Measurements from ENCODE around the gene MS4A7. TPM values are rescaled to one million over a fixed set of nuclear protein-coding genes. Genes with fewer than 3 reads are reported as not detected.

The MS4A7 gene
- total RNA-seq, 1 experiment from 2014 or later, result 0.31 TPM

DNA sequence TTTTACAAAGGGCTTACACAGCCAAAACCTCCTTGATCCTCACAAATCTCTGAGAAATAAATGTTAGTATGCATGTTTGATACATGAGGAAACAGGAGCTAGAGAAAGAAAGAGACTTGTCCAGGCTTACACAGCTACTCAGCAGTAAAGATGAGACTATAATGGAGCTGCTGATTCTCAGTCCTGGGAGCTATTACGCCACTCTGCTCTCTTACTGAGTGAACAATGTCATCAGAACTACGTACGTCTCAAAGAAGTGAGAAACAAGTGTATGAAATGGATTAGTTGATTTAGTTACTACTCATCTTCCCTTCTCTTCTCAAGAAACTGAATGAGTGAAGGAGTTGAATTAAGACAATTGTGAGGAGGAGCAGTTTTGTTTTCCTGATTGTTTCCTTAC lies 39.0 kb upstream of the MS4A7 start:
- POLR2A ChIA-PET, result no interaction called here
- Mint-ChIP-seq H3K27ac (no peak overlapping the region), H3K36me3 (no peaks in the 10 kb centered on the region), H3K4me3 (no peak overlapping the region), H3K27me3 (ENCODE audit: low read depth) (no peaks in the 10 kb centered on the region), H3K9me3 (no peaks in the 10 kb centered on the region), H3K4me1 (peaks cover 26% of the 10 kb centered on the region)
- DNase-seq (ENCODE audit: low spot score), result no peak
- CTCF ChIA-PET, result interaction anchor here (1.1 kb wide), 1 partner anchor 24 kb away, joined by 3 read pairs; no protein-coding TSS in a partner anchor
- no peak for TF ChIP-seq FOXP1 (CRISPR knock-in tag; IDR thresholded peaks at IDR 0.05; ENCODE audit: borderline replicate concordance)
- TF ChIP-seq, protein P1, sequence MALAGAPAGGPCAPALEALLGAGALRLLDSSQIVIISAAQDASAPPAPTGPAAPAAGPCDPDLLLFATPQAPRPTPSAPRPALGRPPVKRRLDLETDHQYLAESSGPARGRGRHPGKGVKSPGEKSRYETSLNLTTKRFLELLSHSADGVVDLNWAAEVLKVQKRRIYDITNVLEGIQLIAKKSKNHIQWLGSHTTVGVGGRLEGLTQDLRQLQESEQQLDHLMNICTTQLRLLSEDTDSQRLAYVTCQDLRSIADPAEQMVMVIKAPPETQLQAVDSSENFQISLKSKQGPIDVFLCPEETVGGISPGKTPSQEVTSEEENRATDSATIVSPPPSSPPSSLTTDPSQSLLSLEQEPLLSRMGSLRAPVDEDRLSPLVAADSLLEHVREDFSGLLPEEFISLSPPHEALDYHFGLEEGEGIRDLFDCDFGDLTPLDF (CRISPR knock-in tag; IDR thresholded peaks at IDR 0.05), result no peak
- TF ChIP-seq ZNF121 (CRISPR knock-in tag; IDR thresholded peaks at IDR 0.05), result no peak
- no peak for ATAC-seq

- Mint-ChIP-seq H3K4me1 (peaks cover 20% of the 10 kb centered on the region), H3K4me3 (no peak overlapping the region), H3K27ac (no peak overlapping the region), H3K27me3 (ENCODE audit: low read depth) (no peaks in the 10 kb centered on the region), H3K36me3 (no peaks in the 10 kb centered on the region), H3K9me3 (no peaks in the 10 kb centered on the region)
- POLR2A ChIA-PET, result no interaction called here
- CTCF ChIA-PET, result interaction anchor here (0.8 to 7.0 kb wide), 12 partner anchors 9 to 413 kb away, joined by 3 to 70 read pairs (median 6); partner anchors contain the start of gene MS4A15
- ATAC-seq, result no peak; the same call in 1 of the 2 replicates
- TF ChIP-seq TEAD4 (CRISPR knock-in tag; IDR thresholded peaks at IDR 0.05), result no peak
- TF ChIP-seq, protein P2, sequence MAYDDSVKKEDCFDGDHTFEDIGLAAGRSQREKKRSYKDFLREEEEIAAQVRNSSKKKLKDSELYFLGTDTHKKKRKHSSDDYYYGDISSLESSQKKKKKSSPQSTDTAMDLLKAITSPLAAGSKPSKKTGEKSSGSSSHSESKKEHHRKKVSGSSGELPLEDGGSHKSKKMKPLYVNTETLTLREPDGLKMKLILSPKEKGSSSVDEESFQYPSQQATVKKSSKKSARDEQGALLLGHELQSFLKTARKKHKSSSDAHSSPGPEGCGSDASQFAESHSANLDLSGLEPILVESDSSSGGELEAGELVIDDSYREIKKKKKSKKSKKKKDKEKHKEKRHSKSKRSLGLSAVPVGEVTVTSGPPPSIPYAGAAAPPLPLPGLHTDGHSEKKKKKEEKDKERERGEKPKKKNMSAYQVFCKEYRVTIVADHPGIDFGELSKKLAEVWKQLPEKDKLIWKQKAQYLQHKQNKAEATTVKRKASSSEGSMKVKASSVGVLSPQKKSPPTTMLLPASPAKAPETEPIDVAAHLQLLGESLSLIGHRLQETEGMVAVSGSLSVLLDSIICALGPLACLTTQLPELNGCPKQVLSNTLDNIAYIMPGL (CRISPR knock-in tag; IDR thresholded peaks at IDR 0.05), result no peak
- TF ChIP-seq, protein P3, sequence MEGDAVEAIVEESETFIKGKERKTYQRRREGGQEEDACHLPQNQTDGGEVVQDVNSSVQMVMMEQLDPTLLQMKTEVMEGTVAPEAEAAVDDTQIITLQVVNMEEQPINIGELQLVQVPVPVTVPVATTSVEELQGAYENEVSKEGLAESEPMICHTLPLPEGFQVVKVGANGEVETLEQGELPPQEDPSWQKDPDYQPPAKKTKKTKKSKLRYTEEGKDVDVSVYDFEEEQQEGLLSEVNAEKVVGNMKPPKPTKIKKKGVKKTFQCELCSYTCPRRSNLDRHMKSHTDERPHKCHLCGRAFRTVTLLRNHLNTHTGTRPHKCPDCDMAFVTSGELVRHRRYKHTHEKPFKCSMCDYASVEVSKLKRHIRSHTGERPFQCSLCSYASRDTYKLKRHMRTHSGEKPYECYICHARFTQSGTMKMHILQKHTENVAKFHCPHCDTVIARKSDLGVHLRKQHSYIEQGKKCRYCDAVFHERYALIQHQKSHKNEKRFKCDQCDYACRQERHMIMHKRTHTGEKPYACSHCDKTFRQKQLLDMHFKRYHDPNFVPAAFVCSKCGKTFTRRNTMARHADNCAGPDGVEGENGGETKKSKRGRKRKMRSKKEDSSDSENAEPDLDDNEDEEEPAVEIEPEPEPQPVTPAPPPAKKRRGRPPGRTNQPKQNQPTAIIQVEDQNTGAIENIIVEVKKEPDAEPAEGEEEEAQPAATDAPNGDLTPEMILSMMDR (IDR thresholded peaks at IDR 0.05), result peak; percentile 58
- no peak for DNase-seq (ENCODE audit: low spot score)
These were observed 35.1 kb upstream of the MS4A7 start for GRCh38 chr11:60343094-60343704.

DNA sequence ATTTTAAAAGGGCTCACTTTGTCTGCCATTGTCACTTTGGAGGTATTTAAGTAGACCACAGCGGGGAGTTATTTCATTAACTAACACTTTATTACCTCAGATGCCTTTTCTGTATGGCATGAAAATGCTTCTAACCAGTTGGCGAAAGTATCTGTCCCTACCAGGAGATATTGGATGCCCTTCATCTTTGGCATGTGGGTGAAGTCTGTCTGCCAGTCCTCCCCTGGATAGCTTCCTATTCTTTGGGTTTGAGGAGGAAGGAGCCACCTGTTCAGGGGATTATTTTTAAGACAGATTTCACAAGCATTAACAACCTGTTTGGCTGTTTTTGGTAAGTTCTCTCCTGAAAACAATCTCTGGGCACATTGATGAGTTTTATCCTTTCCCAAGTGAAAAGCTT lies 34.2 kb upstream of the MS4A7 start:
- H3K4me1 Mint-ChIP-seq, result peaks cover 26% of the 10 kb centered on the region
- POLR2A ChIA-PET, result no interaction called here
- H3K36me3 Mint-ChIP-seq, result no peaks in the 10 kb centered on the region
- H3K27ac Mint-ChIP-seq, result no peak overlapping the region
- no peak overlapping the region for H3K4me3 Mint-ChIP-seq
- TF ChIP-seq HMGA2 (CRISPR knock-in tag; IDR thresholded peaks at IDR 0.05) (no peak), IRF2 (CRISPR knock-in tag; IDR thresholded peaks at IDR 0.05; ENCODE audit: borderline replicate concordance, low read depth) (no peak)
- CTCF ChIA-PET, result interaction anchor here (1.6 to 7.0 kb wide), 6 partner anchors 10 to 289 kb away, joined by 3 to 70 read pairs (median 16); no protein-coding TSS in a partner anchor
- H3K9me3 Mint-ChIP-seq, result no peaks in the 10 kb centered on the region
- DNase-seq (ENCODE audit: low spot score), result no peak
- ATAC-seq, result no peak
- no peaks in the 10 kb centered on the region for H3K27me3 Mint-ChIP-seq (ENCODE audit: low read depth)

- Mint-ChIP-seq H3K4me1 (peaks cover 26% of the 10 kb centered on the region), H3K4me3 (no peak overlapping the region), H3K36me3 (no peaks in the 10 kb centered on the region), H3K27me3 (ENCODE audit: low read depth) (no peaks in the 10 kb centered on the region), H3K9me3 (peaks cover 11% of the 10 kb centered on the region), H3K27ac (no peak overlapping the region)
- DNase-seq (ENCODE audit: low spot score), result peak; percentile 58
- CTCF ChIA-PET, result interaction anchor here (0.5 to 7.0 kb wide), 30 partner anchors 9 to 417 kb away, joined by 3 to 70 read pairs (median 4); partner anchors contain the start of genes MS4A15 and MS4A4A
- ATAC-seq, result peak; percentile 79
- TF ChIP-seq FOXP1 (CRISPR knock-in tag; IDR thresholded peaks at IDR 0.05; ENCODE audit: borderline replicate concordance) (no peak), ZNF263 (CRISPR knock-in tag; IDR thresholded peaks at IDR 0.05; ENCODE audit: low read depth) (no peak), CREB1 (CRISPR knock-in tag; IDR thresholded peaks at IDR 0.05) (no peak)
- TF ChIP-seq, protein P3 (IDR thresholded peaks at IDR 0.05), result peak; percentile 46
- TF ChIP-seq, protein P4, sequence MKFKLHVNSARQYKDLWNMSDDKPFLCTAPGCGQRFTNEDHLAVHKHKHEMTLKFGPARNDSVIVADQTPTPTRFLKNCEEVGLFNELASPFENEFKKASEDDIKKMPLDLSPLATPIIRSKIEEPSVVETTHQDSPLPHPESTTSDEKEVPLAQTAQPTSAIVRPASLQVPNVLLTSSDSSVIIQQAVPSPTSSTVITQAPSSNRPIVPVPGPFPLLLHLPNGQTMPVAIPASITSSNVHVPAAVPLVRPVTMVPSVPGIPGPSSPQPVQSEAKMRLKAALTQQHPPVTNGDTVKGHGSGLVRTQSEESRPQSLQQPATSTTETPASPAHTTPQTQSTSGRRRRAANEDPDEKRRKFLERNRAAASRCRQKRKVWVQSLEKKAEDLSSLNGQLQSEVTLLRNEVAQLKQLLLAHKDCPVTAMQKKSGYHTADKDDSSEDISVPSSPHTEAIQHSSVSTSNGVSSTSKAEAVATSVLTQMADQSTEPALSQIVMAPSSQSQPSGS (CRISPR knock-in tag; IDR thresholded peaks at IDR 0.05; ENCODE audit: borderline replicate concordance, low read depth), result no peak
- POLR2A ChIA-PET, result no interaction called here
These were observed 32.8 kb upstream of the MS4A7 start for GRCh38 chr11:60345489-60345888.
